HG03060 (cell line): ENCODE measurements around the gene SCCPDH.
A peak's percentile ranks its signal among the peaks of the same experiment; 100 is the strongest.
"Not testable (repeated sequence)": the region's sequence is repeated elsewhere in the genome, so short reads cannot be mapped to it uniquely, and the experiment has no call there.

Experiments used
- ATAC-seq: cut with Tn5 transposase; IDR thresholded peaks from one replicate; pipeline ENCODE4 v1.9.1; 2021; ENCODE audit warnings: low read depth, moderate number of reproducible peaks; ENCODE audit not compliant: unreplicated experiment

The SCCPDH gene

GRCh38 chr1:246746155-246746554 is 21.9 kb downstream of the SCCPDH start:
- not testable (repeated sequence) for ATAC-seq

GRCh38 chr1:246748006-246748405 is 23.8 kb downstream of the SCCPDH start:
- no peak for ATAC-seq

- ATAC-seq, result no peak
Measured at GRCh38 chr1:246748867-246749266, 24.7 kb downstream of the SCCPDH start.

- ATAC-seq, result no peak
Measured at GRCh38 chr1:246750752-246751151, 26.5 kb downstream of the SCCPDH start.

- ATAC-seq, result no peak
Measured at GRCh38 chr1:246753670-246754535, 29.7 kb downstream of the SCCPDH start.

- ATAC-seq, result no peak
Measured at GRCh38 chr1:246755419-246755818, 31.2 kb downstream of the SCCPDH start.

GRCh38 chr1:246760422-246761347 is 36.5 kb downstream of the SCCPDH start:
- ATAC-seq, result no peak

GRCh38 chr1:246761396-246761795 is 37.2 kb downstream of the SCCPDH start:
- no peak for ATAC-seq

- no peak for ATAC-seq
Measured at GRCh38 chr1:246765521-246765920, 41.3 kb downstream of the SCCPDH start.

GRCh38 chr1:246768403-246769020 is 44.3 kb downstream of the SCCPDH start:
- no peak for ATAC-seq

GRCh38 chr1:246769306-246769705 is 45.1 kb downstream of the SCCPDH start:
- ATAC-seq, result no peak

- ATAC-seq, result no peak
Measured at GRCh38 chr1:246771366-246771765, 47.2 kb downstream of the SCCPDH start.

GRCh38 chr1:246772686-246773085 is 48.5 kb downstream of the SCCPDH start:
- no peak for ATAC-seq

- peak; percentile 97 for ATAC-seq
Measured at GRCh38 chr1:246773213-246773641, 49.0 kb downstream of the SCCPDH start.

- no peak for ATAC-seq
Measured at GRCh38 chr1:246775531-246776385, 51.5 kb downstream of the SCCPDH start.

- no peak for ATAC-seq
Measured at GRCh38 chr1:246776923-246777322, 52.7 kb downstream of the SCCPDH start.

- no peak for ATAC-seq
Measured at GRCh38 chr1:246778663-246779062, 54.5 kb downstream of the SCCPDH start.

- ATAC-seq, result no peak
Measured at GRCh38 chr1:246779561-246780175, 55.5 kb downstream of the SCCPDH start.

GRCh38 chr1:246780264-246780663 is 56.1 kb downstream of the SCCPDH start:
- no peak for ATAC-seq
